WI38 (cell line): Measurements from ENCODE around the gene ZNF124.

Experiments used
- H3K4me3 ChIP-seq: 2 replicates; pipeline ENCODE4 v1.5.1; 2011; ENCODE audit warnings: low read depth, mild to moderate bottlenecking, control low read depth, low read length
- TF ChIP-seq, protein P1 (sequence below): IDR thresholded peaks from 2 replicates; pipeline ENCODE4 v1.5.1; 2012; ENCODE audit warnings: low read depth, mild to moderate bottlenecking, control low read depth, low read length

ZNF124 gene

DNA sequence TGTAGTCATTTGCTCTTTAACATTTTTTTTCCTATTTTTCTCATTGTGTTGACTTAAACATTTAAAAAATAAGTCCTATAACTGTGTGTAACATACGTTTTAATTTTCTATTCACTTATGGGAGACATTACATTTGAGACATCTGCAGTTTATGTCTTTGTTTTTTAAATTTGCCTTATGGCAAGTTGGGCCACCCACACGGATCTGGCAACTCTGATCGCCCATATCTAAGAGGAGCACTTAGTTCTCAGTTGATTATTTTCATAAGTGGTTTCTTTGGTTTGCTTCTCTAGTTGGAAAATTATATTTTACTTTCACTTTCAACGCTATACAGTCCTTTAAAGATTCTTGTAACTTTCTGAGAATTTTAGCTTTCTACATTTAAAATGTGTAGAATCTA, 13.8 kb upstream of the ZNF124 start:
- no peak overlapping the region for H3K4me3 ChIP-seq
- TF ChIP-seq, protein P1, sequence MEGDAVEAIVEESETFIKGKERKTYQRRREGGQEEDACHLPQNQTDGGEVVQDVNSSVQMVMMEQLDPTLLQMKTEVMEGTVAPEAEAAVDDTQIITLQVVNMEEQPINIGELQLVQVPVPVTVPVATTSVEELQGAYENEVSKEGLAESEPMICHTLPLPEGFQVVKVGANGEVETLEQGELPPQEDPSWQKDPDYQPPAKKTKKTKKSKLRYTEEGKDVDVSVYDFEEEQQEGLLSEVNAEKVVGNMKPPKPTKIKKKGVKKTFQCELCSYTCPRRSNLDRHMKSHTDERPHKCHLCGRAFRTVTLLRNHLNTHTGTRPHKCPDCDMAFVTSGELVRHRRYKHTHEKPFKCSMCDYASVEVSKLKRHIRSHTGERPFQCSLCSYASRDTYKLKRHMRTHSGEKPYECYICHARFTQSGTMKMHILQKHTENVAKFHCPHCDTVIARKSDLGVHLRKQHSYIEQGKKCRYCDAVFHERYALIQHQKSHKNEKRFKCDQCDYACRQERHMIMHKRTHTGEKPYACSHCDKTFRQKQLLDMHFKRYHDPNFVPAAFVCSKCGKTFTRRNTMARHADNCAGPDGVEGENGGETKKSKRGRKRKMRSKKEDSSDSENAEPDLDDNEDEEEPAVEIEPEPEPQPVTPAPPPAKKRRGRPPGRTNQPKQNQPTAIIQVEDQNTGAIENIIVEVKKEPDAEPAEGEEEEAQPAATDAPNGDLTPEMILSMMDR = no peak

DNA sequence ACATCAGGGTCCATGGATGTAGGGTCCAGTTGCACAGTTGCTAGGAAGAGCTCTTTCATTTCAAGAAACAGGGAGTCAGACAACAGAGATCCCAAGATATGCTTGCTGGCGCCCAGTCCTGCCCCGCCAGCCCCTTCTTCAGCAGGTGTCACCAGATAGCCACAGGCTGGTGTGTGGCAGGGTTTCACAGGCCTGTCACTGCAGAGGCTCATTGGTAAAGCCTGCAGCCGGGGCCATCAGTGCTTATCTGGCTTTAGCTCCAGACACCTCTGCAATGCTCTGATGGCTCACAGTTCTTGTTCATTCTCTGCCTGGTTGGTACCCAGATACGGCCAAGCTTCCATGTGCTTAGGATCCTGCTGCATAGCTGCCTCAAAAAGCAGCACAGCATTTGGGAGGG, 12.4 kb upstream of the ZNF124 start:
- H3K4me3 ChIP-seq = no peak overlapping the region
- TF ChIP-seq, protein P1 = no peak

DNA sequence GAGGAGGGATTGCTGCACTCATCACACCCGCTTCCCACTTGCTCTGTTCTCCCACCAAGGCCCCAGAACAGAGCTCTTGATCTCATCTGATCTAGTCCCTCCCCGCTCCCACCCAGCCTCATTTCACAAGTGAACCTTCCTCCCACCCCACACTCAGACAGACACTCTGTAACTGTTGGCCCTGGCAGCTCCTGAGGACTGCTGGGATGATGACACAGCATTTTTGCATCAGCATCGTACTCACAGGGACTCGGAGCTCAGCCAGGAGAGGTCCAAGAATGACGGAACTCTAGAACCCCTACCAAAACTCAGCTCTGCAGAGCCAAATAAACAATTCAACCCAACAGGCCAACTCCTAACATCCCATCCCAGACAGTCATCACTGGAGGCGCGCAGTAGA, 11.2 kb upstream of the ZNF124 start:
- H3K4me3 ChIP-seq = no peak overlapping the region
- TF ChIP-seq, protein P1 = no peak

DNA sequence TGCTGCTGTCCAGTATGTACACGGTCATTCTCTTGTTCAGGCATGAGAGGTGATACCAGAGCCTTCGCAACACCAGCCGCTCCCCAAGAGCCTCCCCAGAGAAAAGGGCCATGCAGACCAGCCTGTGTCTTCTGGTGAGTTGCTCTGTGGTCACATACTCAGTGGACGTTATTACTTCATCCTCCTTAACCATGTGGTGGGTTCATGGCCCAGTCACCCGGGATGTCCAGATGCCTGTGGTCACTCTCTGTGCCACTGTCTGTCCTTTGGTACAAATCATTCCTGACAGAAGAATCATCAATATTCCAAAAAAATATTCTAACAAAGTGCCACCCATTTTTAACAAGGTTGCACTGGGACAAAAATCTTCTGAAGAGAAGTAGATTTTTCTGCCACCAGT, 8.8 kb upstream of the ZNF124 start:
- H3K4me3 ChIP-seq = no peak overlapping the region
- TF ChIP-seq, protein P1 = no peak

DNA sequence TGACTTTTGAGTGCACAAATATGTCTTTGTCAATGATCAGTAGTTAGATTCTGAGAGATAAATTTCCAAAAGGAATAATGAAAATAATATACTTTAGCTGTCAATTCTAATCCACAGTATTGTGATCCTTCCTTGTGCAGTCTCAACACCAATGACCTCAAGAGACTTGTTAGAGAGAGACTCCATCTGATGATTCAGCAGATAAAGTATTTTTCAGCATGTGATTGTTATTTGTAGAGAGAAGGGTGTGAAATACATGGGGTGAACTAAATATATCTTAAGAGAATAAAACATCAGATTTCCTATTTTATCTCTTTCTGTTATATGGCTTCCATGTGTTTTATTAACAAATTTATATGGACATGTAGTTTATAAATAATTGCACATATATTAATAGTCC, 5.9 kb upstream of the ZNF124 start:
- TF ChIP-seq, protein P1 = no peak
- no peak overlapping the region for H3K4me3 ChIP-seq

DNA sequence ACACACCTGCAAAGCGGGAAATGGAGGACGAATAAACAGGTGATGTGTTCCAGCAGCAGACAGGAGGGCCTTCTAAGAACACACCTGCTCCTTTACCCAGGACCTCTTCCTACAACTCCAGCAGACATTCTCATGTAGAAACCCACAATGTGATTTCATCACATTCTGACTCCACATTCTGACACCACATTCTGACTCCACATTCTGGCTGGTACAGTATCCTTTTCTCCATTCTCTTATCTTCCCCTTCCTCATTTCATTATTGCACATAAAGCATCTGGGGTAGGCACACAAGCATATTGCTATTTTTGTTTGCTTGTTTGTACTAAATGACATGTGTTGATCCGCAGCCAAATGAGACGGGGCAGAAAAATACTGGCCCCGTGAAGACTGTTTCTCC, 3.6 kb upstream of the ZNF124 start:
- TF ChIP-seq, protein P1 = no peak
- no peak overlapping the region for H3K4me3 ChIP-seq

DNA sequence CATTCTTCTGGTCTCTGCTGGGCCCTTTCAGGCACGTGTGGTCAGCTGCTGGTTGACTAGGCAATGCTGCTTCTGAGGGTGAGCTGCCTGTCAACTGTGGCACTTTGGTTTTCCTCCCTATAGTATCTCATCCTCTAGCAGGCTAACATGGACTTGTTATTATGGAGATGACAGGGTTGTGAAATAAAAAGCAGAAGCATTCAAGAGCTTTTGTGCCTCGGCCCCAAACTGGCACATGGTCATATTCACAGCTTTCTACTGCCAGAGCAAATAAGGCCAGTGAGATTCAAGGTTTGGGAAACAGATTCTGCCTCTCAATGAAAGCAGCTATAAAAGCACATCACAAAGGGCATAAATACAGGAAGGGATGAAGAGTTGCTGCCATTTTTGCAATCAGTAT, 1.6 kb upstream of the ZNF124 start:
- TF ChIP-seq, protein P1 = no peak
- H3K4me3 ChIP-seq = no peak overlapping the region
